A549 (cell line): ENCODE data around the gene HAS3. TPM values are rescaled to one million over a fixed set of nuclear protein-coding genes. Genes with fewer than 3 reads are reported as not detected.
A peak's percentile ranks its signal among the peaks of the same experiment; 100 is the strongest.

ENCODE experiments used
- ATAC-seq, 2 experiments: fragments of 200-7000 bp in 1 of 2; fragments of >200 bp in 1 of 2; cut with Nextera tagmentation in 1 of 2; cut with Tn5 transposase in 1 of 2; 3 replicates each; pipeline versions ENCODE4 v1.8.0 to v1.9.1; 2018 to 2020; ENCODE audit warnings: mild to moderate bottlenecking in 1 of 2, moderate library complexity in 1 of 2
- CTCF ChIA-PET: fragments of 300-600 bp; sonication (Branson Sonifier 250); formaldehyde crosslinking; extraction: SDS; loops from one replicate; lab custom pipeline; 2021; ENCODE audit warnings: antibody characterized with exemption, inconsistent platforms; lab: Yijun Ruan, JAX
- POLR2A ChIA-PET: fragments of 350-600 bp; formaldehyde crosslinking; extraction: SDS; loops from one replicate; lab custom pipeline; 2021; ENCODE audit warnings: antibody characterized with exemption, inconsistent platforms; lab: Yijun Ruan, JAX
- DNase-seq, 2 experiments: peaks; one replicate each; pipeline versions ENCODE4 v3.0.0 to v3.0.0-alpha.2; 2011 to 2016; ENCODE audit warnings: low read depth in 1 of 2, low spot score in 1 of 2
- FAIRE-seq: peaks from 2 replicates; lab custom pipeline; 2011; peaks lifted over from hg19 to GRCh38; lab: Jason Lieb, UNC
- H3K27ac ChIP-seq, 2 experiments: fragments of >200 bp; sonication (Bioruptor Twin); formaldehyde crosslinking; 3 replicates each; pipeline ENCODE4 v1.5.1; 2016 to 2017
- H3K4me1 ChIP-seq: fragments of >200 bp; sonication (Bioruptor Twin); formaldehyde crosslinking; 3 replicates; pipeline ENCODE4 v1.6.1; 2016
- H3K4me2 ChIP-seq: fragments of >200 bp; sonication (Bioruptor Twin); formaldehyde crosslinking; 3 replicates; pipeline ENCODE4 v1.6.1; 2016
- H3K4me3 ChIP-seq: fragments of >200 bp; sonication (Bioruptor Twin); formaldehyde crosslinking; 3 replicates; pipeline ENCODE4 v1.5.1; 2016
- H3K9me3 ChIP-seq: fragments of >200 bp; sonication (Bioruptor Twin); formaldehyde crosslinking; 3 replicates; pipeline ENCODE4 v1.6.1; 2016
- ATOH8 ChIP-seq: fragments of 250-450 bp; sonication (Bioruptor Pico); IDR thresholded peaks from 2 replicates; pipeline ENCODE4 v1.5.0; 2020; ENCODE audit warnings: low read depth, mild to moderate bottlenecking, moderate library complexity
- BCL3 ChIP-seq: fragments of >200 bp; sonication (Bioruptor Twin); formaldehyde crosslinking; IDR thresholded peaks from 3 replicates; pipeline ENCODE4 v1.6.1; 2016
- BHLHE40 ChIP-seq: IDR thresholded peaks from 2 replicates; pipeline ENCODE4 v1.6.1; 2012; ENCODE audit warnings: low read depth, low read length, inconsistent platforms
- CBX8 ChIP-seq: fragments of 200-600 bp; sonication (generic); IDR thresholded peaks from 2 replicates; pipeline ENCODE4 v1.6.1; 2016
- EHF ChIP-seq: fragments of 250-450 bp; sonication (Bioruptor Pico); IDR thresholded peaks from 2 replicates; pipeline ENCODE4 v1.5.0; 2020; ENCODE audit warnings: mild to moderate bottlenecking
- EHMT2 ChIP-seq: fragments of 200-600 bp; sonication (generic); IDR thresholded peaks from 2 replicates; pipeline ENCODE4 v1.6.1; 2016; ENCODE audit warnings: antibody characterized with exemption, low read depth, mild to moderate bottlenecking, moderate library complexity
- ELK1 ChIP-seq: fragments of 150-350 bp; IDR thresholded peaks from 2 replicates; pipeline ENCODE4 v1.6.1; 2014; ENCODE audit warnings: low read depth, mild to moderate bottlenecking, low read length
- ESRRA ChIP-seq: fragments of 150-350 bp; IDR thresholded peaks from 2 replicates; pipeline ENCODE4 v1.6.1; 2014; ENCODE audit warnings: mild to moderate bottlenecking, low read length, borderline replicate concordance
- FOSL2 ChIP-seq, 2 experiments: fragments of 450-650 bp in 1 of 2; fragments of >200 bp in 1 of 2; sonication (Bioruptor Twin) in 1 of 2; formaldehyde crosslinking; IDR thresholded peaks; 2 replicates each; pipeline versions ENCODE4 v1.5.0 to v1.6.1; 2016 to 2020; ENCODE audit warnings: mild to moderate bottlenecking in 1 of 2, moderate library complexity in 1 of 2
- HES2 ChIP-seq: fragments of >200 bp; sonication (Bioruptor Twin); formaldehyde crosslinking; IDR thresholded peaks from 2 replicates; pipeline ENCODE4 v1.6.1; 2016
- HEYL ChIP-seq: fragments of 250-450 bp; sonication (Bioruptor Pico); IDR thresholded peaks from 2 replicates; pipeline ENCODE4 v1.8.0; 2021; ENCODE audit warnings: mild to moderate bottlenecking, moderate library complexity
- HOXB13 ChIP-seq: fragments of 250-450 bp; sonication (Bioruptor Pico); IDR thresholded peaks from 2 replicates; pipeline ENCODE4 v1.5.0; 2020; ENCODE audit warnings: low read depth, mild to moderate bottlenecking, moderate library complexity
- HOXB5 ChIP-seq: fragments of 250-450 bp; sonication (Bioruptor Pico); IDR thresholded peaks from 2 replicates; pipeline ENCODE4 v1.5.0; 2020; ENCODE audit warnings: mild to moderate bottlenecking, moderate library complexity
- JUN ChIP-seq, 2 experiments: fragments of >200 bp; sonication (Bioruptor Twin); formaldehyde crosslinking; IDR thresholded peaks; 2 replicates in 1 of 2; 3 replicates in 1 of 2; pipeline ENCODE4 v1.6.1; 2016 to 2017
- MAX ChIP-seq: IDR thresholded peaks from 2 replicates; pipeline ENCODE4 v1.6.1; 2012
- NR3C1 ChIP-seq: fragments of >200 bp; sonication (Bioruptor Twin); formaldehyde crosslinking; IDR thresholded peaks from 3 replicates; pipeline ENCODE4 v1.6.1; 2017
- PHF8 ChIP-seq: fragments of 200-600 bp; sonication (generic); IDR thresholded peaks from 2 replicates; pipeline ENCODE4 v1.6.1; 2016; ENCODE audit warnings: low read depth, mild to moderate bottlenecking, antibody characterized with exemption, moderate library complexity, borderline replicate concordance
- POLR2A ChIP-seq: IDR thresholded peaks from 2 replicates; pipeline ENCODE4 v1.6.1; 2012; ENCODE audit warnings: mild to moderate bottlenecking, low read length
- RAD21 ChIP-seq, 2 experiments: fragments of >200 bp in 1 of 2; sonication (Bioruptor Twin) in 1 of 2; formaldehyde crosslinking in 1 of 2; IDR thresholded peaks in 1 of 2; conservative IDR thresholded peaks in 1 of 2; 2 replicates in 1 of 2; 3 replicates in 1 of 2; pipeline ENCODE4 v1.6.1; 2012 to 2018; ENCODE audit warnings: inconsistent platforms in 1 of 2
- RARB ChIP-seq: fragments of 250-450 bp; sonication (Bioruptor Pico); IDR thresholded peaks from 2 replicates; pipeline ENCODE4 v1.8.0; 2021; ENCODE audit warnings: mild to moderate bottlenecking, moderate library complexity
- REST ChIP-seq: fragments of 200-600 bp; sonication (generic); IDR thresholded peaks from 2 replicates; pipeline ENCODE4 v1.6.1; 2016; ENCODE audit warnings: antibody characterized with exemption, mild to moderate bottlenecking, moderate library complexity
- SMC3 ChIP-seq: fragments of >200 bp; sonication (Bioruptor Twin); formaldehyde crosslinking; IDR thresholded peaks from 3 replicates; pipeline ENCODE4 v1.6.1; 2018; ENCODE audit warnings: inconsistent platforms
- SREBF2 ChIP-seq: fragments of 450-650 bp; IDR thresholded peaks from 2 replicates; pipeline ENCODE4 v1.6.1; 2014; ENCODE audit warnings: mild to moderate bottlenecking, moderate library complexity
- TFCP2L1 ChIP-seq: fragments of 250-450 bp; sonication (Bioruptor Pico); IDR thresholded peaks from 2 replicates; pipeline ENCODE4 v1.5.0; 2021; ENCODE audit warnings: mild to moderate bottlenecking
- TP53 ChIP-seq: fragments of 250-450 bp; sonication (Bioruptor Pico); IDR thresholded peaks from 2 replicates; pipeline ENCODE4 v1.5.0; 2021; ENCODE audit warnings: mild to moderate bottlenecking, moderate library complexity
- ZC3H11A ChIP-seq: fragments of 450-650 bp; IDR thresholded peaks from 2 replicates; pipeline ENCODE4 v1.6.1; 2014; ENCODE audit warnings: antibody characterized with exemption, mild to moderate bottlenecking
- ZNF302 ChIP-seq: fragments of 250-450 bp; sonication (Bioruptor Pico); IDR thresholded peaks from 2 replicates; pipeline ENCODE4 v1.9.0; 2021; ENCODE audit warnings: inconsistent platforms, mild to moderate bottlenecking, moderate library complexity
- WGBS: methylation state at CpG from one replicate; pipeline ENCODE4 v1.1.6; 2017; ENCODE audit errors: missing lambda C conversion rate; 5-methylcytosine and 5-hydroxymethylcytosine counted together
- polyA plus RNA-seq, 4 experiments: library from polyadenylated mRNA; depleted of rRNA in 3 of 4; stranded (reverse); fragments of >200 nt; fragmentation: RNase III in 1 of 4; extraction: RNeasy Plus Mini Kit Qiagen cat#74134 plus additional on column Dnase treatment in 1 of 4; gene quantifications; 2 replicates in 3 of 4; 3 replicates in 1 of 4; pipeline ENCODE4 v1.2.3, GENCODE V29; 2011 to 2017

Gene HAS3
- polyA plus RNA-seq, 2 of the 4 experiments (the other 2 are of a cell fraction): 9.1 to 12.4 TPM

GRCh38 chr16:69077251-69077650 lies 28.2 kb upstream of the HAS3 start:
- Histone ChIP-seq H3K4me3 (no peak overlapping the region), H3K27ac (peak overlapping the region; percentile 47 to 70), H3K4me2 (peak overlapping the region; percentile 35; the same call in 2 of the 3 replicates), H3K9me3 (no peaks in the 10 kb centered on the region), H3K4me1 (peaks cover 49% of the 10 kb centered on the region)
- TF ChIP-seq EHMT2 (no peak), HEYL (CRISPR knock-in tag) (no peak), SMC3 (no peak), FOSL2 (IDR thresholded peaks at IDR 0.05) (no peak), FOSL2 (CRISPR knock-in tag; IDR thresholded peaks at IDR 0.05) (peak; percentile 42)
- CTCF ChIA-PET: interaction anchor here (0.9 kb wide), 1 partner anchor 35 kb away, joined by 3 read pairs; no protein-coding TSS in a partner anchor
- ATAC-seq (peak in 1 of 2 experiments; percentile 24; a peak in 2 of 6 replicates), DNase-seq (peak in 1 of 2 experiments; percentile 56), FAIRE-seq (no peak)
- WGBS: 37% methylated on average over 4 of the region's 4 CpGs
- POLR2A ChIA-PET: no interaction called here

- Histone ChIP-seq H3K4me2 (0 out of 3 replicates have a peak overlapping the region, but pooled peaks have one; percentile 35), H3K4me1 (peaks cover 40% of the 10 kb centered on the region), H3K27ac (peak overlapping the region; percentile 47 to 70; a peak in 5 of 6 replicates), H3K4me3 (no peak overlapping the region), H3K9me3 (no peaks in the 10 kb centered on the region)
- FAIRE-seq: no peak
- CTCF ChIA-PET: interaction anchor here (0.9 to 1.1 kb wide), 2 partner anchors 13 to 35 kb away, joined by 3 read pairs; no protein-coding TSS in a partner anchor
- TF ChIP-seq PHF8 (no peak), BHLHE40 (no peak), SMC3 (no peak), CBX8 (no peak), ESRRA (no peak), HOXB13 (CRISPR knock-in tag) (no peak), HES2 (no peak), ZNF302 (no peak), TFCP2L1 (CRISPR knock-in tag) (no peak), ATOH8 (CRISPR knock-in tag) (no peak), POLR2A (no peak), NR3C1 (no peak), SREBF2 (no peak), EHMT2 (no peak), EHF (no peak), FOSL2 (IDR thresholded peaks at IDR 0.05) (no peak), FOSL2 (CRISPR knock-in tag; IDR thresholded peaks at IDR 0.05) (no peak), RARB (CRISPR knock-in tag) (no peak)
- DNase-seq: no peak
- WGBS: 89% methylated on average over 7 of the region's 7 CpGs
- POLR2A ChIA-PET: no interaction called here
- ATAC-seq: 0 out of 6 replicates have a peak, but pooled peaks of 1 of the 2 experiments have one; percentile 7
Measured at GRCh38 chr16:69078073-69078472, 27.4 kb upstream of the HAS3 start.

- ATAC-seq: no peak
- FAIRE-seq: no peak
- Histone ChIP-seq H3K4me2 (no peak overlapping the region), H3K4me1 (peaks cover 26% of the 10 kb centered on the region), H3K9me3 (no peaks in the 10 kb centered on the region), H3K4me3 (no peak overlapping the region), H3K27ac (no peak overlapping the region)
- no peak for DNase-seq
- WGBS: 95% methylated on average over 2 of the region's 2 CpGs
- ChIA-PET POLR2A (no interaction called here), CTCF (interaction anchor here (1.5 to 3.8 kb wide), 3 partner anchors 33 to 85 kb away, joined by 3 to 15 read pairs (median 11); no protein-coding TSS in a partner anchor)
- no peak for TF ChIP-seq REST
- TF ChIP-seq BHLHE40: no peak
- no peak for TF ChIP-seq ELK1
- no peak for TF ChIP-seq EHMT2
- no peak for TF ChIP-seq ZC3H11A
- TF ChIP-seq HOXB5 (CRISPR knock-in tag): no peak
- no peak for TF ChIP-seq JUN (IDR thresholded peaks at IDR 0.05)
- TF ChIP-seq BCL3: no peak
- TF ChIP-seq TP53: no peak
- TF ChIP-seq MAX: no peak
- no peak for TF ChIP-seq PHF8
- TF ChIP-seq RAD21 (conservative IDR thresholded peaks at IDR 0.05 in 1 of 2, IDR thresholded peaks at IDR 0.05 in 1 of 2): no peak
Measured at GRCh38 chr16:69079697-69080096, 25.8 kb upstream of the HAS3 start.
